Endothelial cell of hepatic sinusoid (primary cell): ENCODE measurements around the gene LRIT1.

Source experiments
- in situ Hi-C: cut with HindIII; loops from 2 replicates; pipeline ENCODE4 v1.10.0; 2017; ENCODE audit warnings: low sequenced_read_pairs

Gene LRIT1

DNA sequence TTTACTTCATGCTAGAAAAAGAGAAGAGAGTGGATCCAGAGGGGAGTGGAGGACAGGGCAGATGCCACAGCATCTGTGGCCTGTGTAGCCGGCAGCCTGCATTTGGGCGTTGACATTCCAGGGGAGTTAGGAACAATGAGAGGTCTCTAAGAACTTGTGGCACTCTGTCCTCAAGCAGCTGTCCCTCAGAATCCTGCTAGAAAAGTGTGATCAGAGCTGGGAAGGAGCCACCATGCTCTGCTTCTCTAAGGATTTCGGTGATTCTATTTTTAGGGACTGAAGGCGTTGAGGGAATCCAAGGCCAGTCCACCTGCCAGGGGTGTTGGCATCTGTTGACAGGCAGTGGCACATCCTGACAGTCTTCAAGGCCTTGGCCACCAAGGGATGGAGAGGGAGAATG, 23.6 kb downstream of the LRIT1 start:
- in situ Hi-C loops = loop anchor here (5.0 kb wide), 1 partner anchor 70 kb away; no protein-coding TSS in a partner anchor

DNA sequence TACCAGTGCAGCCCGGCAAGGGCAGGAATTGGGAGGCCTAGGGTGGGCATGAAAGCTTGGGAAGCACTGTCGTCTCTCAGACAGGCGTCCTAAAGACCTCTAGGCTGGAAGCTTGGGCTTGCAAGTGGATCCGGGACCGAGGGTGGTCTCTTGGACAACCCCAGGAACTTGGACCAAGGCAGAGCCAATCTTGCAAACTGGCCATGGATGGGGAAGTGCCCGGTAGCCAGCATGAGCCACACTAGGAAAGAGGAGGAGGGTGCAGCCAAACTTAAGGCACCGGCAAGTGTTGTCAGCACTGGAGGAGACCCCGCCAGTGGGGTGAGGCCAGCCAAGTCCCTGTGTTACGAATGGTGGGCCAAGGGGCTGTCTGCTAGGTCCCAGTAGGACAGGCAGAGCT, 24.5 kb downstream of the LRIT1 start:
- in situ Hi-C loops = loop anchor here (5.0 kb wide), 1 partner anchor 70 kb away; no protein-coding TSS in a partner anchor

DNA sequence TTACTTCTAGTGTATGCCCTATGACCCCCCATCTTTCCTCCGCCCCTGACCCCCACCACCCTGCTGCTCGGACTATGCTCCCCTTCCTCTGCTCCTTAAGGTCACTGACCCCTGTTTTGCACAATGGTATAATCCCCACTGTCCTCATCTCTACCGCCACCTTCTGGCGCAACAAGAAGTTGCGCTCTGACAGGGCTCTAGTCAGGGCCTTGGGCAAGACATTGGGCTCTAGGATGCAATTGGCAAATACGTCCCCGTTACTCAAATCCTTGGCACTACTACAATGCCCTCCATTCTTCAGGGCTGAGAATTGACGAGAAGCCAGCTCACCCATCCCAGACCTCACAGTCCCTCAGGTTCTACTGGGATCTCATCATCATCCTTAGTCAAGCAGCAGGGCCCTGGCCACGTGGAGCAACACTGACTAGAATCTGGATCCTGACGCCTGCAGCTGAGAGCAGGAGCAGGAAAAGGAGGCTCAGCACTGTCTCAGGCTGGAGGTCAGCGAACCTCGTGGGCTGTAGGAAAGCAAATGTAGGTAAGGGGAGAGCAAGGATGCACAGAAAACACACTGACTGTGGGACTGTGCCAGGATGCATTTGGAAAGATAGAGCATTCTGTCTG, 26.6 kb downstream of the LRIT1 start:
- in situ Hi-C loops = loop anchor here (5.0 kb wide), 1 partner anchor 67 kb away; no protein-coding TSS in a partner anchor

DNA sequence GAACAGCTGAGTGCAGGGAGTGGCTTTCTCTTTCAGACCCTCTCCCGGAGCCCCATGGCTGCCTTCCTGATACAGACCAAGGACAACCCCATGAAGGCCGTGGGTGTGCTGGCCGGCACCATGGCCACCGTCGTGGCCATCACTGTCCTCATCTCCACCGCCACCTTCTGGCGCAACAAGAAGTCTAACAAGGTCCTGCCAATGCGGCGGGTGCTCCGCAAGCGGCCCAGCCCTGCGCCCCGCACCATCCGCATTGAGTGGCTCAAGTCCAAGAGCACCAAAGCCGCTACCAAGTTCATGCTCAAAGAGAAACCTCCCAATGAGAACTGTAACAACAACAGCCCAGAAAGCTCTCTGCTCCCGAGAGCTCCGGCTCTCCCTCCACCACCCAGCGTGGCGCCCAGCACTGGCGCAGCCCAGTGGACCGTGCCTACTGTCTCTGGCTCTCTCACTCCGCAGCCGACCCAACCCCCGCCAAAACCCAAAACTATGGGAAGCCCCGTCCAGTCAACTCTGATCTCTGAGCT, 27.2 kb downstream of the LRIT1 start:
- in situ Hi-C loops = no loop called here

DNA sequence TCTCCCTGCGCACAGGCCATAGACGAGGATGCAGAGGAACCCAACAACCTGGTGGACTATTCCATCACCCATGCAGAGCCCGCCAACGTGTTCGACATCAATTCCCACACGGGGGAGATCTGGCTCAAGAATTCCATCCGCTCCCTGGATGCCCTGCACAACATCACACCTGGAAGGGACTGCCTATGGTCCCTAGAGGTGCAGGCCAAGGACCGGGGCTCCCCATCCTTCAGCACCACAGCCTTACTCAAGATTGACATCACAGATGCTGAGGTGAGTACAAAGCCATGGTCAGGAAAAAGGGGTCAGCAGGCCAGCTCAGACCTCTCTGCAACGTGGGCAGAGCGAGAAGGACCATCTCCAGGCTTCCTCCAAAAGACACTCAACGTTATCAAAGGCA, 28.3 kb downstream of the LRIT1 start:
- in situ Hi-C loops = no loop called here

DNA sequence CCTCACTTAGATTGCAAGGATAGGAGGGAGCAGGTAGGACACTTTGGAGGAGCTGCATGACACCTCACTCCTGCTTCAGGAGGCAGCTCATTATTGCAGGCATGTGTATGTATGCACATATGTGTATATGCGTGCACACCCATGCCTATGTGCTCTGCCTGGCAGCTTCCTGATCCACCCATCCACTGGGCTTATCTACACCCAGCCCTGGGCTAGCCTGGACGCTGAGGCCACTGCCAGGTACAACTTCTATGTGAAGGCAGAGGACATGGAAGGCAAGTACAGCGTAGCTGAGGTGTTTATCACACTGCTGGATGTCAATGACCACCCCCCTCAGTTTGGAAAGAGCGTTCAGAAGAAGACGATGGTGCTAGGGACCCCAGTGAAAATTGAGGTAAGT, 29.3 kb downstream of the LRIT1 start:
- in situ Hi-C loops = no loop called here

DNA sequence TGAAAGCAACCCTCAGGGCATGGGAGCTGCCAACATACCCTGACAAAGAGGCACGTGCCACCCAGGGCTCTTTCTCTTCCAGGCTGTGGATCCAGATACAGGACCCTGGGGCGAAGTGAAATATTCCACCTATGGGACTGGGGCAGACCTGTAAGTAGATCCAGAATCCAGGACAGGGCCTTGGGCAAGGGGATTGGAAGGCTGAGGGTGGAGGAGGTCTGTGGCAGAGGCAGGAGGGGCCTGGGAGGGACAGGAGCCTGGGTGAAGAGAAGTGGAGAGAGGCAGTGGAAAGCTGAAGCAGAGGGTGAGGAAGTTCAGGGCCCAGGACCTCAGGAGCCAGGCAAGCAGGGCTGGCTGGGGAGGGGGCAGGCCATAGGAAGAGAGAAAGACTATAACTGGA, 29.8 kb downstream of the LRIT1 start:
- in situ Hi-C loops = no loop called here

DNA sequence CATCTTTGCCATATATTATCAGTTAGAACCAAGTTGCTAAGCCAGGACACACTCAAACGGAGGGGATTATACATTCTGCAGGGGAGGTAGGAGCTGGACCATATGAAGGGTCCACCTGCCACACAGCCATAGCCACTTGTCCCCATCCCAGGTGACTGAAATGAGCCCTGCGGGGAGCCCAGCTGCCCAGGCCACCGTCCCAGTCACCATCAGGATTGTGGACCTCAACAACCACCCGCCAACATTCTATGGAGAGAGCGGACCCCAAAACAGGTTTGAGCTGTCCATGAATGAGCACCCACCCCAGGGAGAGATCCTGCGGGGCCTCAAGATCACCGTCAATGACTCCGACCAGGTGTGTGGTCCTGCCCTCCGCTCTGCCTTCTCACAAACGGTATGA, 33.3 kb downstream of the LRIT1 start:
- in situ Hi-C loops = no loop called here

DNA sequence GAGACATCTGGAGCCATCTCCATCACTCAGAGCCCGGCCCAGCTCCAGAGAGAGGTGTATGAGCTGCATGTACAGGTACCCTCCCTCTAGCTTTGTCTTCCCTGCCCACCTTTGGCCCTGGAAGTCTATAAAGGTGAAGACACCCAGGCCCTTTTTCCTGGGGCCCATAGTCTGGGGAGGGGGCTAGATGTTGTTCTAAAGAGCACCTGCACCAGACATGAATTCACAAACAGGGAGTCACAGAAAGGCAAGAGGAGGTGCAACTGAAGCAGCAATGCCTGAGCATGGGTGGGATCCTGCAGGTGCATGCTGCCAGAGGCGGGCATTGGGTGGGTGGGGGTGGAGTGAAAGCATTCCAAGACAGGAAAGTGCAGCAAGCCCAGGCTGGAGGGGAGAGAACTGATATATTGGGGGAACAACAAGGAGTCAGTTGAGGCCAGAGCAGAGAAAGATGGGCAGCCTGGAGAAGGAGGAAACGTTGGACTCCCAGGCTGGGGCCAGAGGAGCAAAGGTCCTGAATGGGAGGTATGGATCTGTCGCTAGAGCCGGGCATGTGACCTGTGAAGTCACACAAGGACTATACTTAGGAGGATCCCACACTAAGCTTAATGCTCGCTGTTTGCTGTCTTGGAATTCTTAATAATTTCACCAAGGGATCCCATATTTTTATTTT, 35.4 kb downstream of the LRIT1 start:
- in situ Hi-C loops = no loop called here

DNA sequence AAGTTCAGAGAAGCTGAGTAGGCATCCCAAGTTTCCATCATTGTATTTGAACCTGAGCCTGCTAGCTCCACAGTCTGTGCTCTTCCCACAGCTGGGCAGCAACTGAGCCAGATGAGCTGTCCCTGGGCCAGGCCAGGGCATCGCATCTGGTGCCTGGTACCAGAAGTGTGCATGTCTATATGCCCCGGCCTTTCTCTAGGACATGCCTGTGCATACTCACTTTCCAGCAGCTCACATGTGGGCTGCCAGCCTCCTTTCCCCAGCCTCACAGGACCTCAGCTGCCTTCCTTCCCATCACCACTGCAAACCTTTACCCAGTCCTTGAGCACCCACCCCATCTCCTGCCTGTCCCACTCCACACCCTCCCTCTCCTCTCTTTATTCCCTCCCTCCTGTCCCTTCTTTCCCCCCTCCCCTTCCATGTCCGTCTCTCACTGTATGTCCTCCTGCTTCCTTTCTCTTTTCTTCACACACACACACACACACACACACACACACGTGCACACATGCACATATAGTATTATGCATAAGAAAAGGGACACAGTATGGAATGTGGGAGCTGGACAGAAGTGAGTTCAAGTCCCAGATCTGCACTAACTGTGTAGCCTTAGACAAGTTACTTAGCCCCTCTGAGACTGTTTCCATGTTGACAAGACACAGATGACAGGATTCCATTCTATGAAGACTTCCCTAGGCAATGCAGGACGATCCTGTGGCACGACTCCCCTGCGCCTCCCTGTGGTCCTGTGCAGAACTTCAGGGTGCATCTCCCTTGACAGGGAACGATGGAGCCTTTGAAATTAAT, 36.1 kb downstream of the LRIT1 start:
- in situ Hi-C loops = no loop called here

DNA sequence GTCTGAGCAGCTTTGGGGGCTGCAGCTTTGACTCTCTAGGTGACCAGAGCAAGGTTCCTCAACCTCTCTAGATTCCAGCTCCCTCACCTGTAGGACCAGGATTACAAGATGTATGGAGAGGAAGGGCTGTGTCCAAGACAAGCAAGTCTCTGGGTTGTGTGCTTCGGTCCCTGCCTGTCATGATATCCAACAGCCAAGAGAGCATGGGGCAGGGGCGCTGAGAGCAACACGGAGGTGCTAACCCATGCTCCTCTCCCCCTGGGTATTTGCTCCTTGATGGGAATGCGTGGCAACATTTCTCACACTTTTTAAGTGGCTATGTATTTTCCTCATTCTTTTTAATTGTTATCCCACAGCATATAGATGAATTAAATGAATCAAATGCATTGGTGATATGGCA, 36.7 kb downstream of the LRIT1 start:
- in situ Hi-C loops = no loop called here

DNA sequence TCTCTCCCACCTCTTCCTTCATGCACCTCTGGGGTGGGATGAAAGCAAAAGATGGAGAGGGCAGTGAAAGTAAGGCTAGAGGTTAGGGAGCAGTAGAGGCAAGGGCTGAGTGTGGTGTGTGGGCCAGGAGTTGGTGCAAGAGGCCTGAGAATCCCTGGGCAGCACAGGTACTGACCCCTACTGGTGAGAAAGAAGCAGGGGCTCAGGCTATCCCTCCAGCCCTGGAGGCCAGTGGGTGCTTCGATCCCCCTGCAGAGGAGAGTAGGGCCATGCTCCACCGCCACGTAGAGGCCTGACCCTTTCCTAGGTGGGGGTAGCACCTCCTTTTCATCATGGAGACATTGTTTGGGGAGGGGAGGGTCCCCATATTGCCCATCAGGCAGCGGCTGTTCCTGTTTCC, 37.2 kb downstream of the LRIT1 start:
- in situ Hi-C loops = no loop called here

DNA sequence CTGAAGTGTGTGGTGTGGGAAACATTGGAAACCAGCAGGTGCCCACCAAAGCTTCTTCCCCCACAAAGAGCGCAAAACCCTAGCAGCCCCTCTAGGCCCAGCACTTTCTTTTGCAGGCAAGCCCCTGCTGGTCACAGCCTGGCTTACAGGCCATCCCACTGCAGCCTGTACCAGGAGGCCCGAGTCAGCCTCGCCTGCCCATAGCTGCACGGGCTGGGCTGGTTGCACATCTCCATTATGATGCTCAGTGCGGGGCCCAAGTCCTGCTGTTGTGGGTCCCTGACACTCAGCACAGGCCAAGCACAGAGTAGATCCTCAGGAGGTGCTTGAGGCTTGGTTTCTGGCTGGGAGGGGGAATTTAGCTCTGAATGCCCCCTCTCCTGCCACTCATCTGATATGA, 39.0 kb downstream of the LRIT1 start:
- in situ Hi-C loops = no loop called here

DNA sequence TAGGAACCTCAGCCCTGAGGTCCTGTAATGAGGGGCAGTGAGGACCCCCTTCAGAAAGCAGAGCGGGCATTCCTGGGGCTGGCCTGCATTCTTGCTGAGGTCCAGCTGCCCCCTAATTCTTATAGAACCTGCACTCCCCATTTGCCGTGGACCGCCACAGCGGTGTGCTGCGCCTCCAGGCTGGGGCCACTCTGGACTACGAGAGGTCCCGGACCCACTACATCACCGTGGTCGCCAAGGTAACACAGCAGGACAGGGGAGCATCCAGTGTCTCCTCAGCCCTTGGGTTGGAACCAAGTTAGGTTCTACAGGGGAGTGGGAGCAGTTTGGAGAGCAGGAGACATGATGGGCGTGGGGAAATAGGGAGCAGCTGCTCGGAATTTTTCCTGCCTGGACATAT, 39.7 kb downstream of the LRIT1 start:
- in situ Hi-C loops = no loop called here

DNA sequence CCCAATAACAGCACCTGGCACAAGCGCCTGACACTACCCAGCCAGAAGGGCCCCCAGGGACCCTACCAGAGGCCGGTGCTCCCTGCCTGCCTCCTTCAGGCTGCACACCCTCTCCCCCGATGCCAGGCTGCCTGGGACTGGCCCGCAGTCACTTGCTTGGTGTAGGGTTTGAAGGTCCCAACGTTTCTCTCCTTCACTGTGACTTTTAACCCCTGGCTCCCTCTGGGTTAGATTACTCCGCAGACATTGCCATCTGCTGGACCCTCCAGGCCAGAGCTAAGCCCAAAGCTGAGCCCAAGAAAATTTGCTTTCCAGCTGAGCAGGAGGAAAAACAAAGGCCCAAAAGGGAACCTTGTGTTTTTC, 40.1 kb downstream of the LRIT1 start:
- in situ Hi-C loops = no loop called here

DNA sequence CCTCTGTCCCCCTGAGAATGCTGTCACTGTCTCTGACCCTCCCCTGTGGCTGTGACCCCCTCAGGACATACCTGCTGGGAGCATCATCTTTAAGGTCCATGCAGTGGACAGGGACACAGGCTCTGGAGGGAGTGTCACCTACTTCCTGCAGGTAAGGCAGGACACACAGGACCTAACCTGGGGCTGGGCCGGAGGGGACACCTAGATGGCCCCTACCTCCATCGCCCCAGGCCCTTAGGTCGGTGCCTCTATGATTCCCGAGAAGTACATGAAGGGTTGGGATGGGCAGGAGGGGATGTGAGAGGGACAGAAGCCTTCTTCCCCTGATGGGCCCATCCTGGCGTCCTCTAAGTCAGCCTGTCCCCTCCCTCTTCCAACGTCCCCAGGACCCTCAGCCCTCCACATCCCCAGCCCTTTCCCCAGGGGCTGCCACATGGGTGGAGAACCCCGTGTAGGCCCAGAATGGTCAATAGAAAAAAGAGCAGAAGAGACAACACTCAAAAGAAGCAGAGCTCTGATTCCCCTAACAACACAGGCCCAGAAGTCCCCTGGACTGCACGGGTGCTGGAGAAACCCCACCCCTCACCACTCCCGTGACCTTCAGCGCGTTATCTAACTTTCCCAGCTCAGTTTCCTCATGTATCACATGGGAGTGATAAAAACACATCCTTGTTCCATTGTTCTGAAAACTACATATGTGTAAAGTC, 40.7 kb downstream of the LRIT1 start:
- in situ Hi-C loops = no loop called here

DNA sequence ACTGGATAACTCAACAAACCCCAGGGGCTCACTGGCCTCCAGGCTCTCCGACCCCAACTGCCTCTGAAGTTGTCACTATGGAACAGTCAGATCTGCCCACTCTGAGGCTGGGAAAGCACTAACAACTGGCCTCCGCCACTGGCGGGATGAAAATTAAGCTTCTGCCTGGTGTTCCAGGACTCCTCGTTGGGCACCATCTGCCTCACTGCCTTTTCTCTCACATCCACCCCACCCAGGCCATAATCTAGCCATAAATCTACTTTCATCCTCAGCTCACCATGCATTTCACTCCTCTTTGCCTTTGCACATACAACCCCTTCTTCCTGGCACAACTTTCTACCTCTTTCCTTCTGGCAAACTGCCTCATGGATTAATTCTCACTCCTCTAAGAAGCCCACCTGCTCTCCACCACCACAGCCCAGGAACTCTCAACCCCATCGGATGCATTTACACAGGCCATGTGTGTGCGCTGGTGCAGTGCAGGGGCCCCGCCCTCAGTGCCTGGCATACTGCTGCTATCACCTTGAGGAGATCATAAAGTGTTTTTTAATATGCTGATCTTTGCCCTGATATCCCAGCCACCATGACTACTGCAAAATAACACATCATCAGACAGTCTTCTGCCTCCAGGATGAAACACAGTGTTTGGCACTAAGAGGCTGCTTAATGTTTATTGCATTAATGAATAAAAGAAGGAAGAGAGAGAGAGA, 43.0 kb downstream of the LRIT1 start:
- in situ Hi-C loops = no loop called here

DNA sequence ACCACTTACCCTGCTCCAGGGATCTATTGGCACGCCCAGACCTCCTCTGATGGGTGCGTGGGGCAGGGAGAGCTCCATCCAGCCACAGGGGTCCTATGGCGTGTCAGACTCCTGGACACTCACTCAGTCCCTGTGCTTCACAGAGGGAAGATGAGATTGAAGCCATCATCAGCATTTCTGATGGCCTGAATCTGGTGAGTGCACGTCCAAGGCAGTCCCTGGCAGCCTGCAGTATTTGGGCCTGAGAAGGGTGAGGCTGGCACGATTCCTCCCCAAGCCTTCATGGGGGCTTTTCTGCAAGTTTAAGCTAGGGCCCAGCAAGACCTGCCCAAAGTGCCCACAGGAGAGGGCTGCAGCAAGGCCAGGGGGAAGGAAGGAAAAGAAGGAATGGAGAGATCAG, 43.7 kb downstream of the LRIT1 start:
- in situ Hi-C loops = no loop called here

DNA sequence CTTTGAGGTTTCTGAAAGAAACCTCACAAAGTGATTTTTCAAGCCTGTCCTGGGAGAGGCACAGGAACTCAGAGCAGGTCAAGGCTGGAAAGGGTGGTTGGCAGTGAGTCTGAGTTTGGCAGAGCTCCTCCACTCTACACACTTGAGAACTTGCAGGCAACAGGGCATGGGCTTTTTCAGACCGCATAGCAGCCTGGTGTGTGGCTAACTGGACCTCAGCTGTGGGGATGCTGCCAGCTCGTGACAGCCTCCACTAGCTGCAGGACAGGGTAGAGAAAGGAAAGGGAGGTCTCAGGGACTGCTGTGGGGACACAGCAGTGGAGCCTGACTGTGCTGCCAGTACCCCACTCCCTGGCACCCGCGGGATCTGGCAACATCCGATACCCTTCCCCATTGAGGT, 44.4 kb downstream of the LRIT1 start:
- in situ Hi-C loops = no loop called here

DNA sequence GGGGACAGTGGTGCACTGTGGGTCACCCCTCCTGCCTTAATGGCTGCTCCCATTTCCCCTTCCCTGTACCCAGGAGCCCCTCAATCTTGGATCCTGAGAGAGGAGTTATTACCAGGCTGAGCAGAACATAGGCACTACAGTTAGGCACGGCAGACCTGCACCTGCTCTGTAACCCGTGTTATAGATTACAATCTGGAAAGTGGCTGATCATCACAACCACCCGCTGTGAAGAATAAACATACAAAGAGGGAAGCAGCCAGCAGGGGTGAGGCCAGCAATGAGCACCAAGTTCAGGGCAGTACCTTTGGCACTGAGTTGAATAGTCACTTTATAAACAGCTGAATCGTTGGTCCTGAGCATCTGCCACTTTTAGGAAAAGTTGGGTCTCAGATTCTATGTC, 45.3 kb downstream of the LRIT1 start:
- in situ Hi-C loops = no loop called here
